Articular chondrocyte of knee joint (primary cell): ENCODE data around the gene RPL31. TPM values are rescaled to one million over a fixed set of nuclear protein-coding genes. Genes with fewer than 3 reads are reported as not detected.

ENCODE experiments used
- total RNA-seq: library from RNA; depleted of rRNA; stranded (reverse); fragments of >200 nt; gene quantifications from 2 replicates; pipeline ENCODE4 v1.2.3, GENCODE V29; 2012

The RPL31 gene
- total RNA-seq: 992 and 1,315 TPM in 2 replicates

GRCh38 chr2:101001691-101002561 lies at the start of gene RPL31:
RPL31 (plus strand) TSS chr2:101002289; CDS start chr2:101002702, 413 bp downstream.

Other genes with a start within 250 kb of the RPL31 start
- 12.1 and 13.2 TPM in 2 replicates for gene NPAS2, start 182.2 kb upstream of the RPL31 start, total RNA-seq
- 13.6 and 15.8 TPM in 2 replicates for gene TBC1D8, start 149.1 kb downstream of the RPL31 start, total RNA-seq